HG03135 (cell line): ENCODE data around the gene C1orf167.

Experiments used
- ATAC-seq: cut with Tn5 transposase; IDR thresholded peaks from one replicate; pipeline ENCODE4 v1.9.1; 2021; ENCODE audit warnings: mild to moderate bottlenecking, moderate library complexity; ENCODE audit not compliant: unreplicated experiment

Gene C1orf167

DNA sequence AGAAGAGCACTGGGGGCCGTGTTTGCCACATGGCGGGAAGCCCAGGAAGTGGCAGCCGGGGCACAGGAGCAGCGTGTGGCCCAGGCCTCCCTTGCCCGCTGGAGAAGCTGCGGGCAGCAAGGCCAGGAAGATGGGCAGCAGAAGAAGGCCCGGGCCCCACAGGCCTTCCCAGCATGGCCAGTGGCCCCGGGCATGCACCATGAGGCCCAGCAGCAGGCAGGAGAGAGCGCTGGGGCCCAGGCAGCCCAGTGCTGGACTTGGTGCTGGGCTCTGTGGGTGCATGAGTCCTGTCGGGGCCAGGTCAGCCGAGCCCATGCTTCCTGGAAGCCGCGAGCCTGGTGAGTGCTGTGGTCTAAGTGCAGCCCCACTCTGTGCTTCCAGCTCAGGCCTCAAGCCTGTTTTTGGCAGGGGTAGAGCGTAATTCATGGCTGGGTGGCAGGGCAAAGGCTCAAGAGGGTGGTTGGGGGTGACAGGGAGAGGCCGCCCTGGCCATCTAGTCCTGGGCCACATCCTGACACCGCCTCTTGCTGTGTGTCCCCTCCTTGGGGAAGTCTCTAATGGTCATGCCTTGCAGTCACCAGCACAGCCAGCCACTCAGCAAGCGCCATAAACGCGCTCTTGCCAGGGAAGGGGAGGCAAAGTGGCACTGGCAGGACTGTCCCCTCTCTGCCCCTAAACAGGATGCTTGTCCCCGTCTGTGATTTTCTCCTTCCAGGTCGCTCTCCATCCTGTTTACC is 22.4 kb downstream of the C1orf167 start:
- ATAC-seq: no peak

GRCh38 chr1:11784993-11785769 is 23.2 kb downstream of the C1orf167 start:
- ATAC-seq: peak; percentile 40

- no peak for ATAC-seq
Observed at GRCh38 chr1:11786168-11786567, 24.2 kb downstream of the C1orf167 start.

- ATAC-seq: no peak
Observed at GRCh38 chr1:11787251-11787803, 25.3 kb downstream of the C1orf167 start.

- no peak for ATAC-seq
Observed at GRCh38 chr1:11787804-11788436, 25.9 kb downstream of the C1orf167 start.

DNA sequence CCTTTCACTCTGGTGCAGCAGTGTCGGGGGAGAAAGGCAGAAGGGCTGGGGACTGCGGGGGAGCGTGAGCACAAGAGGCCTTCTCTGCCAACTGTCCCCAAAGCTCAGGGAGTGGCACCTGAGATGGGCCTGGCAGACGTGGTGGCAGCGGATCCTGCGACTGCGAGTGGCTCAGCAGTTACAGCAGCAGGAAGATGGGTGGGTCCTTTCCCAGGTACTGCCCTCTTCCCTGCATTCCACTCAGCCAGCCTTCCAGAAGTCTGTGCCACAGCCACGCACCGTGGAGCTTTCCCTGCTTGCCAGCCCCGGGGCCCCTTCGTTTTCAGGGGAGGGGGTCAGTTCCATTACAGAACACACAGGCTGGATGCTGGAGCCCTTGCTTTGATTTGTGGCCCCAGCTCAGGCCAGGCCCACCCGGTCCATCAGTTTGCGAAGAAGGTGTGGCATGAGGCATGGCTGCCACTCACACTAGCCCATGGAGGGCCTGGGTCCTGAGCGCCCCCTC is 26.6 kb downstream of the C1orf167 start:
- no peak for ATAC-seq

GRCh38 chr1:11789126-11790067 is 27.4 kb downstream of the C1orf167 start:
- ATAC-seq: no peak

- ATAC-seq: no peak
Observed at GRCh38 chr1:11790101-11790879, 28.3 kb downstream of the C1orf167 start.

GRCh38 chr1:11790880-11791715 is 29.1 kb downstream of the C1orf167 start:
- ATAC-seq: no peak

DNA sequence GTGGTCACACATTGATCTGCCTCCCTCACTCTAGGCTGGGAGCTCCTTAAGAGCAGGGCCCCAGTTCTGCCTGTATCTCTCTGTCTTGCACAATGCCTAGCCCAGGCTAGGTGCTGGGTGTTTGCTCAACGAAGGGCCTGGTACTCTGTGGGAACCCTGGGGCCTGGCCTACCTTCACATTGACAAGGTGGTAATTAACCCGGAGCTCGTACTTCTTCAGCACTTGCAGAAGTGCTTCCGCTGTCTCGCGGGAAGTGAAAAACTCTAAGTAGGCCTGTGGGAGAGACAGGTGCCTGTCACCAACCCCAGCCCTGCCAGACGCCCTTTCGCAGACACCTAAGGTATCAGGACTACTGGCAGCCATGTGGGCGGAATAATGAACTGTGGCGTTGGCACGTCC is 30.1 kb downstream of the C1orf167 start:
- ATAC-seq: no peak

- no peak for ATAC-seq
Observed at GRCh38 chr1:11793819-11794218, 31.8 kb downstream of the C1orf167 start.

- ATAC-seq: no peak
Observed at GRCh38 chr1:11794446-11795237, 32.6 kb downstream of the C1orf167 start.

GRCh38 chr1:11795238-11795890 is 33.4 kb downstream of the C1orf167 start:
- no peak for ATAC-seq

GRCh38 chr1:11796036-11796828 is 34.2 kb downstream of the C1orf167 start:
- ATAC-seq: no peak

DNA sequence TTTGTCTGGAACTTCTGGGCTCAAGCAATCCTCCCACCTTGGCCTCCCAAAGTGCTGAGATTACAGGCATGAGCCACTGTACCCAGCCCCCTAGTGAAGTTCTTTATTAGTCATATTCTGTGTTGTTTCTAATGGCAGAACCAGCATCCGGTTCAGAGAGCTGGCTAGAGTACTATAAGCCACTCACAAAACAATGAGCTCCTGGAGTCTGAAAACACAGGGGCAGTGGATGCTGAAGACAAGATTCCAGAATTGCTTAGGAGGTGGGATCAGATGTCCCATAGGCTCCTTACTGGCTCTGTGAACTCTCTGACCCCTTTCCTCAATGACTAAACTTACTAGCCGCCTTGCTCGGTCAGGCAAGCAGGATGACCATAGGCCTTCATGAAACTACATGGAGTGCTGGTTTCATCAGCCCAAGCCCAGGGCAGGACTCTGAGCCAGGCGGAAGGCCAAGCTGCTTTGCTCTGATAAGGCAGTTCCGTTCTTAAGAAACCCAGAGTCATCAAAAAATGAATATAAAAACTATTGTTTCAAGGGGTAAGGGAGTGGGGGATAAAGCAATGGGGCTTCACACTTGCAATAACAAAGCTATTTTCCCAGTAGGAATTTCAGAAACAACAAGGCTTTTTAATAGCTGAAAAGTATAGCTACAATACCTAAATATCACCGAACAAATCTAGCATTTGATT is 35.7 kb downstream of the C1orf167 start:
- no peak for ATAC-seq

DNA sequence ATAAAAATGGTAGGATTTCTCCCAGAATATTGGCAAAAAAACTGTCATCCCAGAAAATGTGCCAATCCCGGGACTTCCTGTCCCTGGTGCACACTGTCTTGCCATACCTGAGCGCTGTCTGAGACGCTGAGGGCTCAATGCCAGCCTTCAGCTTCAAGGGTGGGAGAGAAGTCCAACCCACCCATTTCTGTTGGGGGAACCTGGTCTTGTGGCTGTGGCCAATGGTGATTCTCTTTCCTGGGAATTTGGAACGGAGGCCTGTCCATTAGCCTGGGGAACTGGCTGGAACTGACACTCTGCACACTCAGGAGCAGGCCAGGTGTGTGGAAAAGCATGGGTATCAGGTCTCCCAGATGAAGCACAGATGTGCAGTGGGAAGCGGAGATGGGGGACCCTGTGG is 37.1 kb downstream of the C1orf167 start:
- ATAC-seq: no peak
